ENCODE data around the gene DNAJC3. TPM values are rescaled to one million over a fixed set of nuclear protein-coding genes. Genes with fewer than 3 reads are reported as not detected.
"Not testable (repeated sequence)": the region's sequence is repeated elsewhere in the genome, so short reads cannot be mapped to it uniquely, and the experiment has no call there.

DNAJC3 gene
- polyA plus RNA-seq, 3 donors = 41.3 to 44.2 (median 42.9) TPM

DNA sequence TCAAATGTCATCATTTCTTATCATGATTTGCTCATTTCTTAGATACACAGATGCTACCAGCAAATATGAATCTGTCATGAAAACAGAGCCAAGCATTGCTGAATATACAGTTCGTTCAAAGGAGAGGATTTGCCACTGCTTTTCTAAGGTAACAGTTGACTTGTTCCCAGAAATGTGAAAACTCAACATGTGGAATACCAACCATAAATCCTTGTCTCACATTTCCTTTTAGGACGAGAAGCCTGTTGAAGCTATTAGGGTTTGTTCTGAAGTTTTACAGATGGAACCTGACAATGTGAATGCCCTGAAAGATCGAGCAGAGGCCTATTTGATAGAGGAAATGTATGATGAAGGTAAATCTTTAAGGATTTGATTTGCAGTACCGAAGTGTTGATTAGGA is 86.7 kb downstream of the DNAJC3 start:
- peak in 1 of 3 donors; percentile 24 for DNase-seq (ENCODE audit: low read depth in 3 of 3, low spot score in 2 of 3)

DNA sequence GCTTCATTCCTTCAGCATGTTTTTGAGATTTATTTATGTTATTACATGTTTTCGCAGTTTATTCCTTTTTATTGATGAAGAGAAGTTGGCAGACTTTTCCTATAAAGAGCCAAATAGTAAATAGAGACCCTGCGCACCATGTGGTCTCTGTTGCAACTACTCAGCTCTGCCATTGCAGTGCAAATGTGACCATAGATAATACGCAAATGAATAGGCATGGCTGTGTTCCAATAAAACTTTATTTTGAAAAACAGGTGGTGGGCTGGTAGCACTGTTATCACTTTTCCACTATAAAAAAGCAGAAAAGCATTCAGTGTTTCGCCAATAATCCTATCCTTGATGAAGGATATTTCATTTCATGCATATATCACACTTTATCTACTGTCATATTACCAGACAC is 95.0 kb downstream of the DNAJC3 start:
- DNase-seq (ENCODE audit: low read depth in 3 of 3, low spot score in 2 of 3) = no peak

DNA sequence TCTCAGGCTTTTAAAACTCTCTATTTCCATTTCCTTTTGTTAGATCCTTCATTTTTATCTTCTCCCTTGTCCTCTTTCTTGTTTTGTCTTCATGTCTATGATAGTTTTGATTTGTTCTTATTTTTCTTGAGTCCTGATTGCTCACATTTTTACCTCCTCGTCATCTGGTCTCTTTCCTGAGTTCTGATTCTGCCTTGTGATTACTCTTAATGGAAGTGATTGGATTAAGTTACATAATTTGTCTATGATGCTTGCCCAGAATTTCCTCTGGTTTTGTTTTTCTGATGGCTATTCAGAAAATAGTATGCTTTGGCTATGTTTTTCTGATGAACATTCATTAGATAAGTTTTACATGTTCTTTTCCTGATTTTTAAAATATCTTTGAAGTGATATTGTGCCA is 102.6 kb downstream of the DNAJC3 start:
- DNase-seq (ENCODE audit: low read depth in 3 of 3, low spot score in 2 of 3) = no peak

DNA sequence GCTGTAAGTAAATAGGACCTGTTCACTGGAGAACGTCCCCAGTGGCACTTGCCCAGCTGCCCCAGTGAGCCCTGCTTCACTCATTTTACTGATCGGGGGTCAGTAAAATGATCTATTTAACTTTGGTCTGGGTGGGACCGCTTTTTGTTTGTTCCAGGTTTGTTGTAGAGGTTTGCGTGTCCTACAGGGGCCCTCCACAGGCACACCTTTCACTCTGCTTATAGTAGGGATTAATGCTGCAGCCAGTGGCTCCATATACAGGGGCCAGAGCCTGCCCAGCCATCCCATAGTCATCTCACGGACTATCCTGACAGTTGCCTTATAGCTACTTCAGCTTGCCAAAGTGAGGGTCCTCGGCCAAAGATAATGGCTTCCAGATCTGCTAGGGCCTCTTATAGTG is 104.1 kb downstream of the DNAJC3 start:
- DNase-seq (ENCODE audit: low read depth in 3 of 3, low spot score in 2 of 3) = no peak

DNA sequence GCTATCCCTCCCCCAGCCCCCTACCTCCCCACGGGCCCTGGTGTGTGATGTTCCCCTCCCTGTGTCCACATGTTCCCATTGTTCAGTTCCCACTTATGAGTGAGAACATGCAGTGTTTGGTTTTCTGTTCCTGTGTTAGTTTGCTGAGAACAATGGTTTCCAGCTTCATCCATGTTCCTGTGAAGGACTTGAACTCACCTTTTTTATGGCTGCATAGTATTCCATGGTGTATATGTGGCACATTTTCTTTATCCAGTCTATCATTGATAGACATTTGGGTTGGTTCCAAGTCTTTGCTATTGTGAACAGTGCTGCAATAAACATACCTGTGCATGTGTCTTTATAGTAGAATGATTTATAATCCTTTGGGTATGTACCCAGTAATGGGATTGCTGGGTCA is 105.0 kb downstream of the DNAJC3 start:
- not testable (repeated sequence) for DNase-seq (ENCODE audit: low read depth in 3 of 3, low spot score in 2 of 3)

DNA sequence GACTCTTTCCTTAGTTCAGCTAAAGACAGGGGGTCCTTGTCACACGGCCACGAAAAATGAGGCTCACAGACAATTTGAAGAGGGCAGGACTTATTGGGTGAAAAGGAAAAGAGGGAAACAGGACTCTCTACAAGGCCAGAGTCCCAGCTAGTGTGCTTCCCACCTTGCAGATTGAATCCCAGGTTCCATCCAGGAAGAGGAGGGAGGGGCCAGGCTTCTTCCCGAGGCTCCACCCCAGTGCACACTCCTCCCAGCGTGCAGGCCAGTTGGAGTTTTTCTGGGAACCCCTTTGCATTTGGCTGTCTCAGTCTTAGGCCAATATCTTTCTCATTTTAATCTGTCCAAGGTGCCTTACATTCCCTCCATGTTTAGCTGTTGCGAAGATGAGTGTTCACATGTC is 106.8 kb downstream of the DNAJC3 start:
- DNase-seq (ENCODE audit: low read depth in 3 of 3, low spot score in 2 of 3) = no peak

DNA sequence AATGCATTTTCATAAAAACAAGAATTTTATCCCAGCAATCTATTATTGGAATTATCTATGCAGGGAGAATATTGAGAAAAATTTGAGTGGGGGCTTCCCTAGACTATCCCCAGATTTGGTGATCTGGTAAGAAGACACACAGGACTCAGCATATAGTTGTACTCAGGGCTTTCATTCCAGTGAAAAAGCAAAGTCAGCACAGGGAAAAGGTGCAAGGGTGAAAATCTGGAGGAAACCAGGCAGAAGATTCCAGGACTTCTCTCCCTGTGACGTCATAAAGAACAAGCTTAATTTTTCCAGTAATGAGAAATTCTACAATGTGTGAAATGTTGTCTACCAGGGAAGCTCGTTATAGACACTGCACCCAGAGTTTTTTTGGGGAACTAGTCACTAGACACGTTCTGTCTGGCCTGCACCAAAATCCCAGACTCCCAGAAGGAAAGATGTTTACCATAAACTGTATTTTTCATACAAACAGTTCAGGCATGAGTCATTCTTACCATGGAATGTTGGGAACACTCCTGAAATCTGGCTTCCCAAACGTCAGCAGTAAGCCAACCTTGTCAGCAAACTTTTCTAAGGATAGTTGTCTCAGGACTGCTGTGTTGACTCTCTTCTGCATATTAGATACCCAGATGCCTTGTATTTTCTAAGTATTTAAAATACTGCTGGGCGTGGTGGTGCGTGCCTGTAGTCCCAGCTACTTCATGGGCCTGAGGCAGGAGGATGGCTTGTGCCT is 107.4 kb downstream of the DNAJC3 start:
- DNase-seq (ENCODE audit: low read depth in 3 of 3, low spot score in 2 of 3) = no peak

DNA sequence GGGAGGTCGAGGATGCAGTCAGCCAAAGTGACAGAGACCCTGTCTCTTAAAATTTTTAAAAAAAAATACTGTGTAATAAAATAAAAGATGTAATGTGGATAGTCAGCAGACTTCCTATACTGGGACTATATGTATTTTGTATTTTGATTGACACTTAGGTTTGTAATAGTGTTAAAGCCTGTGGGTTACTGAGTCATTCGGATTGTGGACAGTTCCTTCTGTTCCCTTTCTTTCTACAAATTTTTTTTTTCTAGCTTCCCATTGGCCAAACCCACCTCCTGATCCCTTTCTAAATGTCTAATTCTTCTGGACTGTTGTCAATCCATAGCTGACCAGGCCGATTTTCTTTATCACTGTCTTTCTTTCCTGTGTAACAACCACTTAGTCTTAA is 108.0 kb downstream of the DNAJC3 start:
- no peak for DNase-seq (ENCODE audit: low read depth in 3 of 3, low spot score in 2 of 3)

DNA sequence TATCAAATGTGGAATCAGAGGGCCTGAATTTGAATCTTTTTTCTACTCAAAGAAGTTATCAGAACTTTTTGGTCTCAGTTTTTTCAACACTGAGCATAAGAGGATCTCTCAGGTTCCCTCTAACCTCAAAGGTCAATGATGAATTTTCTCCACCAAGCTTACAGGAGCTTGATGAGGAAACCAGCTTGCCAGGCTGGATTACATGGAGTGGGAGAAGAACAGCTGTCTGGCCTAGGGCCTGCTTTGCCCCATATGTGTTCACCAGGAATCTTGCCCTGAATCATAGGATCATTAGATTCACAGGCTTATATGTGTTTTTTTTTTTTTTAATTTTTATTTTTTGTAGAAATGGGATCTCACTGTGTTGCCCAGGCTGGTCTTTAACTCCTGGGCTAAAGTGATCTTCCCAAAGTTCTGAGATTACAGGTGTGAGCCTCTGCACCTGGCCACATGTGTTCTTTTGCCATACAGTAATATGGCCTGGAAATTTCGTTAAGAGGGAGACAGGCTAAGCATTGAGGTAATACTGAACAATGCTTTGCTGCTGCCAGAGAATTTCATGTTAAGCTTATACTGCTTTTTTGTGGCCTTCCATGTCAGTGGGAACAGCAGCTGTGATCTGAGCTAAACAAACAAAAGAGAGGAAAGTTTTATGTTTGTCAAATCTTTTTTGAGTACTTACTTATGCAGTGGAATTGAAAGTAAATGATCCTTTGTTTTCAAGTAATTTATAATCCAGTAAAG is 110.6 kb downstream of the DNAJC3 start:
- DNase-seq (ENCODE audit: low read depth in 3 of 3, low spot score in 2 of 3) = no peak

DNA sequence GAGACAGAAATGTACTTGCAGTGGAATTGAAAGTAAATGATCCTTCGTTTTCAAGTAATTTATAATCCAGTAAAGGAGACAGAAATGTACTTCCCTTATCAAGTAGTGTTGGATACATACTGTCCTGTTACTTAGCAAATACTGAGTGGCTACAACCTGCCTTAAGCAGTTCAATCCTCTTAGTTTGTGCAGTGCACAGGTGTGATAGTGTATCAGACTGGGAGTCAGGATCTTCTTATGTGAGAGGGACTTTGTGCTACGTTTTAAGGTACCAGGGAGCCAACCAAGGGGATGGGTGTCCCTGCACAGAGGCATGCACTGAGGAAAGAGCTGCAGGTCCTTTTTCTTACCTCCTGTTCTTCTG is 111.1 kb downstream of the DNAJC3 start:
- no peak for DNase-seq (ENCODE audit: low read depth in 3 of 3, low spot score in 2 of 3)

DNA sequence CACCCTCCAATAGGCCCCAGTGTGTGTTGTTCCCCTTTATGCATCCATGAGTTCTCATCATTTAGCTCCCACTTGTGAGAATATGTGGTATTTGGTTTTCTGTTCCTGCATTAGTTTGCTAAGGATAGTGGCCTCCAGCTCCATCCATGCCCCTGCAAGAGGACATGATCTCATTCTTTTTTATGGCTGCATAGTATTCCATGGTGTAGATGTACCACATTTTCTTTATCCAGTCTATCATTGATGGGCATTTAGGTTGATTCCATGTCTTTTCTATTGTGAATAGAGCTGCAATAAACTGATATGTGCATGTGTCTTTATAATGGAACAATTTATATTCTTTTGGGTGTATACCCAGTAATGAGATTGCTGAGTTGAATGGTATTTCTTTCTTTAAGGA is 112.4 kb downstream of the DNAJC3 start:
- DNase-seq (ENCODE audit: low read depth in 3 of 3, low spot score in 2 of 3) = not testable (repeated sequence)

DNA sequence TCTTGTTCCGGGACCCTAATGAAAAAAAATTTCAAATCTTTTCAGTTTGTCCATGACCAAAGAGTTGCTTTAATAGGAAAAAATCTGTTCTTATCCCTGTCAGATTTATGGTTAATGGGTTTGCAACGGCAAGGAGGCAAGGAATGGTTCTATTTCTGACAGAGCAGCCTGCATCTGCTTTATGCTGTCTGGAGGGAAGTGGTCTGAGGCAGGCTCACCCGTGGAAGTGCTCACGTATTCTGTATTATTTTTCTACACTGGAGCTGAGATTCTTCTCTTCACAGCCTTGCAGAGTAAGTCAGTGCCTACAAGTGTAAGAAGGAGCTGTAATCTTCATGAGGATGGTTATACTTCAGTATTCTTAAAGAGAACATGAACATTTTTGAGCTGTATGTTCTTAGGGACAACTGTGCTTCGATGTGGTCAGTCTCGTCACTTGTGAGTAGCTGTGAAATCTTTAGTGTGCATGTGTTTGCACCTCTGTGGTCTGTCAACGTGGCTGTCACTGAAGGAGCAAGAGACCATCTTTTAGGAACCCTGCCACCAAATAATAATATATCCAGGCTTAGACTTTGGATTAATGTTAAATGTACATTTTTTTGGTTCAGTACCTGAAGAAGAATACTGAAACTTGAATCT is 114.3 kb downstream of the DNAJC3 start:
- DNase-seq (ENCODE audit: low read depth in 3 of 3, low spot score in 2 of 3) = no peak

DNA sequence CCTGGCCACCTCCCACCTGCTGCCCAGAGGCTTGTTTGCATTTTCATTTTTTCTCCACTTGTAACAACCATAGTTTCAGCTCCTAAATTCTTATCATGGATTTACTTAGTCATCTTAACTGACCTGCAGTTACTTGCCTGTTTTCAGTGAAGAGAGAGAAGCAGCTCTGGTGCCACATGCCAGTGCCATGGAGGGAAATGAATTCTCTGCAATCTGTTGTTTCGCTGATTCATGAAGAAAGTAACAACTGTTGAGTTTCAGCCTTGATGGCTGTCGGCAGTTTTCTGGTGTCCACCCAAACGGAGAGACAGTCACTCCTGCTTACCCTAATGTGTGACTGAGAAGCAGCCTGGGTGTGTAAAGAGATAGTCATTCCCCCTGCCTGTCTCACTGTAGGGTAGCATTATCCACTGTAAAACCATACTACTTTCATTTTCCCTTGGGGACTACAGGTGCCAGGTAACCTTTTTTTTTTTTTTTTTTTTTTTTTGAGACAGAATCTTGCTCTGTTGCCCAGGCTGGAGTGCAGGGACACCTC is 116.1 kb downstream of the DNAJC3 start:
- no peak for DNase-seq (ENCODE audit: low read depth in 3 of 3, low spot score in 2 of 3)

DNA sequence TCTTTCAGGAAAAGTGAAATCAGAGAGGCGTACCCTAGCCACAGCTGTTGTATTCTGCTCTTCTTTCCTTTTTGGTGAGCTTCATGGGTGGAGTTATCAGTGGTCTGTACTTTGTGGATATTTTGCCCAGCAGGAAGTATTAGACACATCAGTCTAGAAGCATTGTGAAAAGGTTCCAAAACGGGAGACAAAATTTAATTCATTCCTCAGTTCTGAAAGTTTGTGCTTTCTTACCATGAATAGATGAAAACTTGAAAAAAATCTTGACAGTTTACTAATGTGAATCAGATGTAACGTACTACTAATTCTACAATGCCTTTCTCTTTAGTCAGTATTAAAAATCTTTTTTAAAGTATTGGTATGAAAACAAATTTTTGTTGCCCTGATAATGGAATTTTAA is 116.8 kb downstream of the DNAJC3 start:
- DNase-seq (ENCODE audit: low read depth in 3 of 3, low spot score in 2 of 3) = no peak

DNA sequence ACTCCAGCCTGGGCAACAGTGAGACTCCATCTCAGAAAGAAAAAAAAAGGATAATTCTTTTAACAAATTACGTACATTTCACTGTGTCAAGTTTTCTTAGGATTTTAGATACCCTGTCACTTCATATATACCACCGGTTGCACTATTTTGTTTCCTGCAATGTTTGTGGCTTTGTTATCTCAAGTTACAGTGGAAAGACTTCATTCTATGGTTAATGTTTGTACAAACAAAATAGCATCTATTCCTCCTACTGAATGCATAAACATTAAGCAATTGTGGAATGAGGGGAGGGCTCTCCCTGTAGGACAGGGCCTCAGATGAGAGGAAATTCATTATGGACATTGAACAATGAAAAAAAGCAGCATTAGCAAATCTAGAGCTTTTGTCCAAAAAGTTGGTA is 120.1 kb downstream of the DNAJC3 start:
- DNase-seq (ENCODE audit: low read depth in 3 of 3, low spot score in 2 of 3) = no peak

DNA sequence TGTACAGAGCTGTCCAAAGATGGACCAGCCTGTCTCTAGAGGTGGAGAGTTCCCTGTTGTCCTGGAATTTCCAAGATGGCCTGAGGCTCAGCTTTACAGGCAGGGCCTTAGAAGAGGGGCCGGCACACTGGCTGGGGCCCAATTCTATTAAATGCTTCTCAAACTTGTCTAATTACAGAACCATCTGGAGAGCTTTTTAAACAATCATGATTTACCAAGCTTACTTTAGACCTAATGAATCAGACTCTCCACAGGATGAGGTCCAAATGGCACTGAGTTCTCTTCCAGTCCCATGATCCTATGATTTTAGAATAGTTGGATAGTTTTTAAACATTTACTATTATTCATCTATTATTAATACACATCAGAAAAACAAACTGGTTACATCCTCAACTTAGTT is 123.5 kb downstream of the DNAJC3 start:
- no peak for DNase-seq (ENCODE audit: low read depth in 3 of 3, low spot score in 2 of 3)

DNA sequence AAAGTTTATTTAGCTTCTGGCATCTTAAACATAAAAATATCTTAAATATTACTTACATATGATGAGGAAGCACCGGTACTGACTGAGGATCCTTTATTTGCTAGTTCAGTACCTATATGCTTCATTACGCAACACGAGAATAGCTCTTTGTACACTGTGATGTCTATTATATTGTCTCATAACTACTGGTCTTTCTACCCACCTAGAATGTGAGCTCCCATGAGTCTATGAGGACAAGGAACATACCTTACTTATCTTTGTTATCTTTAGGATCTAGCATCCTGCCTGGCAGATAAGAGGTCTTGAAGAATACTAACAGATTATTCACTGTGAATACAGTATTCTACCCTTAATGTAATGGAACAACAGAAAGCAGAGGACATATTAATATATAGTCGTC is 124.9 kb downstream of the DNAJC3 start:
- no peak for DNase-seq (ENCODE audit: low read depth in 3 of 3, low spot score in 2 of 3)

DNA sequence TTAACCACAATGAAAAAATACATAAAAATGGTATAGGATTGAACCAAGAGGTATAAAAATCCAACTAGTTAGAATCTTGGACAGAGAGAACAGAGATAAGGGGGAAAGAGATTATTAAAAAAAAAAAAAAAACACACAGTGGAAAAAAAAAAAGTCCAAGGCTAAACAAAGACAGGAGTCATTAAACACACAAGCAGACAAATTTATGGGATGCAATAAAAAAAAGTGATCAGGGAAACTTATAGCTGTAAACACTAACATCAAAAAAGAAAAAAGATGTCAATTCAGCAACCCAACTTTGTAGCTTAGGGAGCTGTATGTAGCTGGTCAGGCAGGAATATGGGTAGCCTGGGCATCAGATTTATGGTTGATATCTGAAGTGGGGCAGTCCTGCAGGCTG is 129.0 kb downstream of the DNAJC3 start:
- no peak for DNase-seq (ENCODE audit: low read depth in 3 of 3, low spot score in 2 of 3)

DNA sequence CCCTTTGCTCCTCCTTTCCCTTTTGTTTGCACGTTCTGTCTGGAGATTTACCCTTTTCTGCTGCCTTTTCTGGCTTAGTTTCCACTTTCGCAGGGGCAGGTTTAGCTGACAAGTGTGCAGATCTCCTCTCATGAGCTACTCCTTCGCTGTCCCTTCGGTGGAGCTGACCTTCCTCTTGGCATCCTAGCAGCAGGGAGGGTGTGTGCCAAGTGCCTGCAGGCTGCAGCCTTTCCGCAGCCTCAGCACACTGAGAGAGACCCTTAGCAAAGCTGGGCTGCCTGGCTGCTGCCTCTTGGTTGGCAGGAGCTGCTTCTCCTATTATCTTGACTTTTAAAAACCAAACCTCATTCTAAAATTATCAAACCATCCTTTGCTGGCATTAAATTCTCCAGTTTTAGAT is 132.5 kb downstream of the DNAJC3 start:
- no peak for DNase-seq (ENCODE audit: low read depth in 3 of 3, low spot score in 2 of 3)

DNA sequence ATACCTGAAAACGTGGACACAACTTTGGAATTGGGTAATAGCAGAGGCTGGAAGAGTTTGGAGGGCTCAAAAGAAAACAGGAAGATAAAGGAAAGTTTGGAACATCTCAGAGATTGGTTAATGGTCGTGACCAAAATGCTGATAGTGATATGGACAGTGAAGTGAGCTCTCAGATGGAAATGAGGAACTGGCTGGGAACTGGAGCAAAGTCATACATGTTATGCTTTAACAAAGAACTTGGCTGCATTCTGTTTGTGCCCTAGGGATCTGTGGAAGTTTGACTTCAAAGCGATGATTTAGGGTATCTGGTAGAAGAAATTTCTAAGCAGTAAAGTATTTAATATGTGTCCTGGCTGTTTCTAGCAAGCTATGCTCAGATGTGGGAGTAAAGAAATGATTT is 136.2 kb downstream of the DNAJC3 start:
- no peak for DNase-seq (ENCODE audit: low read depth in 3 of 3, low spot score in 2 of 3)

DNA sequence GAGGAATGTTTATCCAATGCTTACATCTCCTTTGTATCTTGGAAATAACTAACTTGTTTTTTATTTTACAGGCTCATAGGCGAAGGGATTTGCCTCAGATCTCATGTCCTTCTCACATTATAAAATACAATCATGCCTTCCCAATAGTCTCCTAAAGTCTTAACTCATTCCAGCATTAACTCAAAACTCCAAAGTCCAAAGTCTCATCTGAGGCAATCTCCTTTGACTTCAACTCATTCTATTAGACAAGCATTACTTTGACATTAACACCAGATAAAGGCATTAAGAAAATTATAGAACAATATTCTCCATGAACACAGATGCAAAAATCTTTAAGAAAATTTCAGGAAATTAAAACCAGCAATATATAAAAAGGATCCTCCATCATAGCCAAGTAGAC is 137.6 kb downstream of the DNAJC3 start:
- DNase-seq (ENCODE audit: low read depth in 3 of 3, low spot score in 2 of 3) = no peak

DNA sequence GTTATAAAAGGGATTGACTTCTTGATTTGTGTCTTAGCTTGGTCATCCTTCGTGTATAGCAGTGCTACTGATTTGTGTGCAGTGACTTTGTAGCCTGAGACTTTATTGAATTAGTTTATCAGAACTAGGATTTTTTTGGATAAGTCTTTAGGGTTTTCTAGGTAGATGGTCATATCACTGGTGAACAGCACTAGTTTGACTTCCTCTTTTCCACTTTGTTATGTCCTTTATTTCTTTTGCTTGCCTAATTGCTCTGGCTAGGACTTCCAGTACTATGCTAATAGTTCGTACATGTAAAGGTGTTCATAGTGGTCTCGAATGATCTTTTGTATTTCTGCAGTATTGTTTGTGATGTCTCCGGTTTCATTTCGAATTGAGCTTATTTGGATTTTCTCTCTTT is 145.4 kb downstream of the DNAJC3 start:
- DNase-seq (ENCODE audit: low read depth in 3 of 3, low spot score in 2 of 3) = no peak
